ENCODE measurements around the gene FABP3.

GRCh38 chr1:31418626-31419323, 45.9 kb upstream of the FABP3 start:
- no peak for TF ChIP-seq POLR2A (IDR thresholded peaks at IDR 0.05)
- TF ChIP-seq CTCF (IDR thresholded peaks at IDR 0.05) = no peak

Data from uterus (tissue), 2 donors.